HG03060 (cell line): ENCODE data around the gene SLC12A4.
"Not testable (repeated sequence)": the region's sequence is repeated elsewhere in the genome, so short reads cannot be mapped to it uniquely, and the experiment has no call there.

Experiments
- ATAC-seq: cut with Tn5 transposase; IDR thresholded peaks from one replicate; pipeline ENCODE4 v1.9.1; 2021; ENCODE audit warnings: low read depth, moderate number of reproducible peaks; ENCODE audit not compliant: unreplicated experiment

Gene SLC12A4

GRCh38 chr16:67943256-67943618 lies 25.2 kb downstream of the SLC12A4 start:
- ATAC-seq = no peak

DNA sequence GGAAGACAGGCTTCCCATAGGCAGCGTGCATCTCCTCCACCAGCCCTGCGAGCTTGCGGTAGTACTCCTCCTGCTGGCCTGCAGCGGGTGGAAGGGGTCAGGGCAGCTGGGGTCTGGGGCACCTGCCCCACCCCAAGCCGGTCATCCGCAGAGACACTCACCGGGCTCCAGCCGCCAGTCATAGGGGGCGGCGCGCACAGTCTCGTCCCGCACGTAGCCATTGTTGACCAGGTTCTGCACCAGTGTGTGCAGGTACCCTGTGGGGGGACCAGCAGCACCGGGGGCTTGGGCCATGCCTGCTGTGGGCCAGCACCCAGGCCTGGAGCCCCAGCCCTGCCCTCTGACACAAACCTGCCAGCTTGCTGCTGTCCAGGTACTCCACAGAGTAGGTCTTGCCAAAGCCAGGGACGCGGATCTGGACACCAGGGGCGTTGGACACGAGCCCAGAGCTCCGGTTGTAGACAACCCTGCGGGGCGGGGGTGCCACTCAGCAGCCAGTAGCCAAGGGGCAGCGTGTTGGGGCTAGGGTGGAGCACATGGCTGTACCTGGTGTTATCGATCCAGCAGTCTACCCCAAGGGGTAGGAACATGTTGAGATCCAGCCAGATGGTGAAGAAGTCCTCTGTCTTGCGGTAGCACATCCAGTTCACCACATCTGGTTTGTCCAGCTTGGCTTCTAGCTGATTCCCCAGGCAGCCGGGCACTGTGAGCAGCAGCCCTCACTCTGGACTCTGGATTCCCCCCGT lies 25.8 kb downstream of the SLC12A4 start:
- no peak for ATAC-seq

GRCh38 chr16:67942200-67942509 lies 26.3 kb downstream of the SLC12A4 start:
- ATAC-seq = no peak

GRCh38 chr16:67941469-67942199 lies 26.8 kb downstream of the SLC12A4 start:
- no peak for ATAC-seq

DNA sequence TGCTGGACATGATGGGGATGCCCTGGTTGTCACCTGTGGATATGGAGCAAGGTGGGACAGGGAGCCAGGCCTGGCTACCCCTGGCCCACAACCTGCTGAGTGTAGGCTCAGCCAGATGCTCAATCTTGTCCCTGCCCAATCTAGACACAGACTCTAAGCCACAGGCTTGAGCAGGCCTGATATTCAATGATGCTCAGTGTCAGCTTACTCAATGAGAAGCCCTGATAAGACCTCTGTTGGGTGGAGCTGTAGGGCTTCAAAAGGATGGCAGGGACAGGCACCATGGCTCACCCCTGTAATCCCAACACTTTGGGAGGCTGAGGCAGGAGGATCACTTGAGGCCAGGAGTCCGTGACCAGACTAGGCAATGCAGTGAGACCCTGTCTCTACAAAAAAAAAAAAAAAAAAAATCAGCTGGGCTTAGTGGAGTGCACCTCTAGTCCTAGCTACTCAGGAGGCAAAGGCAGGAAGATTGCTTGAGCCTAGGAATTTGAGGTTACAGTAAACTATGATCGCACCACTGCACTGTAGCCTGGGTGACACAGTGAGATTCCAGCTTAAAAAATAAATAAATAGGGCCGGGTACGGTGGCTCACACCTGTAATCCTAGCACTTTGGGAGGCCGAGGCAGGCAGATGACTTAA lies 27.9 kb downstream of the SLC12A4 start:
- ATAC-seq = no peak

DNA sequence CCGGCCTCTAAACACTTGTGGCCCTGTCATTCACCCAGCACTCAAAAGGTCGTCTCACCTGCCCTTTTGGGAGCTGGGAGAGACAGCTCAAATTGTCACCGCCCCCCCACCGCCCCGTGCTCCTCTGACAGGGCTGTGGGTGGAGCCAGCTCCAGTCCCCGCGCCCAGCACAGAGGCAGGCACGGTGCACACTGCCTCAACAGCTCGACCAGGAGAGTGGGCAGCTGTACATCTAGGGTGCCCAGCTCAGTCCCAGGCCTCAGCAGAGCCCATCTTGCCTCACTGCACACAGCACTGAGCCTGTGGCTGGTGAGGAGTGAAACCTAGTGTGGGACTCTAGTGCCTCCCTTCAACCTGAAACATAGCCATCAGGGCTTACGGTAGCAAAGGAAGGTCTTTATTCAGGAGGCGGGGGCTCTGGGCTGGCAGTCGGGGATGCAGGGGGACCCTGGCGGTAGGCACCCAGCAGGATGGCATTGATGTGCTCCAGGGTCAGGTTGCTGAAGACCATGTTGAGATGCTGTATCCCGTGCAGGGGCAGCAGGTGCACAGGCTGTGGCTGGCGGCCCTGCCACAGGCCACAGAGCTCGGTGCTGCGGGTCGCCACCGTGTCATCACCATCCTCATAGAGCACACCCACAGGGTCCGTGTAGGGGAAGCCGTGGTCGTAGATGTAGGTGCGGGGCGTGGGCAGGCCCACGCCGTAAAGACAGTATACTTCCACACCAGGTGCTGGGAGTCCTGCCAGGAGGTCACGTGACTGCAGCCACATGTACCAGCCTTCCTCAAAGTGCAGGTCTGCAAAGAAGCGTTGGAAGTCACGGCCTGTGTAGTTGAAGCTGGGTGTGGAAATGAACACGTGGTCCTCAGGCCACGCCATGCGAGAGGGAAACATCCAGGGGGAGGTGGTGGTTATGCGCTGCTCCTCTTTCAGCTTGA lies 28.7 kb downstream of the SLC12A4 start:
- ATAC-seq = no peak

DNA sequence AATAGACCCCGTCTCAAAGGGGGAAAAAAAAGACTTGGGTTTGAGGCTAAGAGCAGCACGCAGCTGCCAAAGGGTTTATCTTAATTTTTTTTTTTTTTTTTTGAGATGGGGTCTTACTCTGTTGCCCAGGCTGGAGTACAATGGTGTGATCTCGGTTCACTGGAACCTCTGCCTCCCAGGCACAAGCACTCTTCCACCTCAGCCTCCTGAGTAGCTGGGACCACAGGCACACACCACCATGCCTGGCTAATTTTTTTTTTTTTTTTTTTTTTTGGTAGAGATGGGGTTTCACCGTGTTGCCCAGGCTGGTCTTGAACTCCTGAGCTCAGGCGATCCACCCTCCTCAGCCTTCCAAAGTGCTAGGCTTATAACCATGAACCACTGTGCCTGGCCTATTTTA lies 30.7 kb downstream of the SLC12A4 start:
- ATAC-seq = not testable (repeated sequence)

- no peak for ATAC-seq
Observed at GRCh38 chr16:67936880-67937605, 31.4 kb downstream of the SLC12A4 start.

DNA sequence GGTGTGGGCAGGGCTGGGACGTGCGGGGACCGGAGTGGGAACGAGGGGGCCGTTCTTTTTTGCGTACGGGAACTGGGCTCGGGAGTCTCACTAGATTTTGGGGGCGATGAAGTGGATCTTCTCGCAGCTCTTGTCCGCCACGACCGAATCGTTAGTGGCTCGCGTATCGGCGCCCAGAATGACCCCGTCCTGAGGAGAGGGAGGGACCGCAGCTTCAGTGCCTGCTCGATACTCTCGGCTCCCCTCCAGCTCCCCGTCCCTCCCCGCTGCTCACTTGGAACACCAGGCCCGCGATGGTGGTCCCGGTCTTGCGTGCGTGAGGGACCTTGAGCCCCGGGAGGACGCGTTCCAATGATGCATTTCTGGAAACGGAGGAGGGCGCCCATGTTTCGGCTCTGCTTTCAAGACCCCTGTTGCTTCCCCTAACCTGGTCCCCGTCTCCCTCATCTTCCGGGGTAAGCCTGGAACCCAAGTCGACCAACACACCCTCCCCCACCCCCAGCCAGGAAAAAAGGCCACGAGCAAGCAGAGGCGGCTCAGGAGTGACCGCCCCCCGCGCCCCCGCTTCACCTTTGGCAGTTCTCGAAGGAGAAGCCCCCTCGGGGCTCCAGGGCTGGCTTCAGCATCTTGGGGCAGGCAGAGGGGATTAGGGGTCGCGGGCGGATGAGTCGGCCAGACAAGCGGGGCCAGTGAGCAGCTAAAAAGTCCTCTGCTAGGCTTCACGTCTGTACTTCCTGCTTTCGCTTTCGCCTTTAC lies 32.1 kb downstream of the SLC12A4 start, which contains the start of gene PSMB10:
Gene PSMB10 (minus strand): TSS at position 727 of the 756 bp plus-strand sequence. CDS start 101 bp downstream, at position 626.
- no peak for ATAC-seq

DNA sequence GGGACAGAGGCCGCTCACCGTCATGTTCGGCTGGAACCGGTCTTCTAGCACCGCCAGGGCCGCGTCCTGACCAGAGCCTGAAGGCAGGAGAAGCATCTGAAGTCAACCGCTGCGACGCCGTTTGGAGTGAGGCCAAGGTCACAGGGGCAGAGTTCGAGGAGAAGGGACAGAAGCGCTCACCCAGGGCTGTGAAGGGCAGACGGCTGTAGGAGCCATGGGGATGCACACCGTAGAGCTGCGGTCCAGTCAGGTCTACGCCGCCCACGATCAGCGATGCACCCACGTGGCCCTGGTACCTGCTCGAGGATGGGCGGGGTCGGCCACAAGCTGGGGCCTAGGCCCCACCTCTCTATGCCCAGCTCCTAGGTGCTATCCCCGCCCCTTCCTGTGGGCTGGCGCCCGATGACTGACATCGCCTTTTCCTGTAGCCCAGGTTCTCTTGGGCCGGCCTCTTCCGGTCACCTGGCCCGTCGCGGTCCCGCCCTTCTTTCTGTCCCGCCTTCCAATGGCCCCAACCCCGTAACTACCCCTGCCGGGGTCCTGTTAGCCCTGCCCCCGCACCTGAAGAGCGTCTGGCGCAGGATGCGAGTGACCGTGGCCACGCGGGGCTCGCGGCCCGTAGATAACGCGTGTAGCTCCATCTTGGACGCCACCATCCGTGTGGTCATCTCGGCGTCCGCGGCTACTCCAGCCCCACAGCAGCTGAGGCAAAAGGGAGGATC lies 32.9 kb downstream of the SLC12A4 start:
- ATAC-seq = peak; percentile 74

DNA sequence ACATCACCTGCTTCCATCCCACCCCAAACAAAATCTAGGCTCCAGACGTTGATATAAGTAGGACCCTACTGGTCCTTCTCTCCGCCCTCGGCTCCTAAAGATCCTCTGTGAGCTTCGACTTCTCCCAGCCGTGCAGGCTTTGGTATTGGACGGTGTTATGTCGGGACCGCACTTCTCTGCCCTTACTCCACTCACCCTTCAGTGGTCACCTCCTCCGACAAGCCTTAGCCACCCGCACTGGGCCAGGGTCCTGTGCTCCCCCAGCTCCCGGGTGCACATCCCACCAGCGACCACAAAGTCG lies 33.4 kb downstream of the SLC12A4 start:
- ATAC-seq = no peak

- no peak for ATAC-seq
Observed at GRCh38 chr16:67934306-67935100, 33.9 kb downstream of the SLC12A4 start.

GRCh38 chr16:67933805-67934204 lies 34.6 kb downstream of the SLC12A4 start:
- ATAC-seq = no peak

- ATAC-seq = no peak
Observed at GRCh38 chr16:67932462-67932840, 36.0 kb downstream of the SLC12A4 start.

- no peak for ATAC-seq
Observed at GRCh38 chr16:67931712-67932461, 36.5 kb downstream of the SLC12A4 start, which contains the start of gene CTRL. TSS of gene CTRL (minus strand) at chr16:67931862. CDS start at chr16:67931852, 10 bp downstream.

DNA sequence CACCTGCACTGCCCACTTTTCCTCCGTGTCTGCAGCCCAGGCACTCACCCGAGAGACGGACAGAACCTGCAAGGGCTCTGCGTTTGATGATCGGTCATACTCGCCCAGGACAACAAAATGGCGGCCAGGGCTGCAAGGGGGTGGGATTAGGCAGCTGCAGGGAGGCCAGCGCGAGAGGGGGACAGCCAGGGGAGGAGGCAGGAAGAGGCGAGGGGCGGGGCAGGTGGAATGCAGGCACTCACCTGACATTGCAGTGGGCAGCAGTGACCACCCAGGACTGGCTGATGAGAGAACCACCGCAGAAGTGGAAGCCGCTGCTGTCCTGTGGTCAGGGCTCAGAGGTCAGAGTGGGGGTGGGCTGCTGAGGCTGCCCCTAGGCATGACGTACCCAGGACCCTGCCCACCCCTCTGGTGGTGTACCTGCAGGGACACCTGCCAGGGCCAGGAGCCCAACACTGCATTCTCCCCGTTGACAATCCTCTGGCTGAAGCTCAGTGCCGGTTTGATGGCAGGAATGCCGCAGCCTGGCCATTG lies 37.7 kb downstream of the SLC12A4 start:
- no peak for ATAC-seq

GRCh38 chr16:67930191-67930590 lies 38.2 kb downstream of the SLC12A4 start:
- ATAC-seq = no peak
